Measurements from ENCODE around the gene SDF2L1.

DNA sequence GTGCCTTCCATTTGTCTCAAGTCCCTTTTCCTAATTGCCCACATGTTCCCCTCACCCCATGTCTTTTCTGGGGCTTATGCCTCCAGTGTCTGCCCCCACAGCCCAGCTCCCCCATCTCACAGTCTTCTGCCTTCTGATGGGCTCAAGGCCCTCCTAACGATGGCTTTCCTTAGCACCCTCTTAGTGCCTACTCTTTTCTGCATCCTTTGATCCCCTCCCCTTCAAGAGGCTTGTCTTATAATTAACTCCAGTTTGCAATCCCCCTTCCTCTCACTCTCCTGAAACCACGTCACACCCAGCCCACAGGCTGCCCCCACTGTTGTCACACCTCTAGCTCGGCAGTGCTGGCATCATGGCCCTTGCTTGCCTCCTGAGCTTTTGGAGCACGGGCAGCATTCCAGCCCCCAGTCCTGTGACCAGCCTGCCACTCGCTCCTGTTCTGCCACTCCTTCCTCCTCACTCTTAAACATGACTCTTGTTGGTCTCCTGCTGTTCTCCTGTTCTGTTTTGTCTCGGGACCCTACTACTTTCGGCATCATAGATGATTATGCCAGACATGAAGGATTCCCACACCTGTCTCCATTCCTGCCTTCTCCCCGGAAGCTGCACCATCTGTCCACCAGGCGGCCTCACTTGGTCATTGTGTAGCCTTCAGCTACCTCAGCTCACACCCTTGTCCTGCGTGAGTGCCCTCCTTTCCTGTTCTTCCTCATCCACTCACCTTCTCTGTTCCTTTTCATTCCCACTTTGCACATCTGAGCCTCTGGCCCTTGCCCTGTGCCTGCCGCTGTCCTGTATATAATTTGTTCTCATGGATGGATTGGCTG, 48.5 kb upstream of the SDF2L1 start:
- TF ChIP-seq, protein P1, sequence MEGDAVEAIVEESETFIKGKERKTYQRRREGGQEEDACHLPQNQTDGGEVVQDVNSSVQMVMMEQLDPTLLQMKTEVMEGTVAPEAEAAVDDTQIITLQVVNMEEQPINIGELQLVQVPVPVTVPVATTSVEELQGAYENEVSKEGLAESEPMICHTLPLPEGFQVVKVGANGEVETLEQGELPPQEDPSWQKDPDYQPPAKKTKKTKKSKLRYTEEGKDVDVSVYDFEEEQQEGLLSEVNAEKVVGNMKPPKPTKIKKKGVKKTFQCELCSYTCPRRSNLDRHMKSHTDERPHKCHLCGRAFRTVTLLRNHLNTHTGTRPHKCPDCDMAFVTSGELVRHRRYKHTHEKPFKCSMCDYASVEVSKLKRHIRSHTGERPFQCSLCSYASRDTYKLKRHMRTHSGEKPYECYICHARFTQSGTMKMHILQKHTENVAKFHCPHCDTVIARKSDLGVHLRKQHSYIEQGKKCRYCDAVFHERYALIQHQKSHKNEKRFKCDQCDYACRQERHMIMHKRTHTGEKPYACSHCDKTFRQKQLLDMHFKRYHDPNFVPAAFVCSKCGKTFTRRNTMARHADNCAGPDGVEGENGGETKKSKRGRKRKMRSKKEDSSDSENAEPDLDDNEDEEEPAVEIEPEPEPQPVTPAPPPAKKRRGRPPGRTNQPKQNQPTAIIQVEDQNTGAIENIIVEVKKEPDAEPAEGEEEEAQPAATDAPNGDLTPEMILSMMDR (conservative IDR thresholded peaks at IDR 0.05), result no peak
- TF ChIP-seq ZFX (IDR thresholded peaks at IDR 0.05), result no peak
